WTC11 (cell line): ENCODE results near the gene GPX4.

ENCODE experiments used
- MXD4 ChIP-seq: fragments of 250-450 bp; sonication (Bioruptor Pico); IDR thresholded peaks from 2 replicates; pipeline ENCODE4 v1.8.0; 2021; ENCODE audit warnings: mild to moderate bottlenecking, moderate library complexity, borderline replicate concordance
- PRRX2 ChIP-seq: fragments of 250-450 bp; sonication (Bioruptor Pico); IDR thresholded peaks from 2 replicates; pipeline ENCODE4 v1.8.0; 2021; ENCODE audit warnings: mild to moderate bottlenecking
- TEAD1 ChIP-seq: sonication (generic); formaldehyde crosslinking; IDR thresholded peaks from 2 replicates; pipeline ENCODE4 v1.8.0; 2022; ENCODE audit warnings: mild to moderate bottlenecking, missing genetic modification reagents
- ZBTB21 ChIP-seq: sonication (generic); formaldehyde crosslinking; IDR thresholded peaks from 2 replicates; pipeline ENCODE4 v1.8.1; 2023; ENCODE audit warnings: mild to moderate bottlenecking, missing genetic modification reagents, borderline replicate concordance
- TF ChIP-seq, protein P1 (sequence below): sonication (generic); formaldehyde crosslinking; IDR thresholded peaks from 2 replicates; pipeline ENCODE4 v1.8.0; 2022; ENCODE audit warnings: mild to moderate bottlenecking, missing genetic modification reagents
- TF ChIP-seq, protein P2 (sequence below): fragments of 200-600 bp; IDR thresholded peaks from 2 replicates; pipeline ENCODE4 v1.8.0; 2022; ENCODE audit warnings: antibody characterized with exemption
- TF ChIP-seq, protein P3 (sequence below): sonication (generic); formaldehyde crosslinking; IDR thresholded peaks from 2 replicates; pipeline ENCODE4 v1.8.1; 2022; ENCODE audit warnings: mild to moderate bottlenecking, missing genetic modification reagents, moderate library complexity, borderline replicate concordance
- TF ChIP-seq, protein P4 (sequence below): sonication (generic); formaldehyde crosslinking; IDR thresholded peaks from 2 replicates; pipeline ENCODE4 v1.8.1; 2022; ENCODE audit warnings: low read depth, mild to moderate bottlenecking, moderate library complexity, missing genetic modification reagents, borderline replicate concordance
- TF ChIP-seq, protein P5 (sequence below): sonication (generic); formaldehyde crosslinking; IDR thresholded peaks from 2 replicates; pipeline ENCODE4 v1.8.0; 2022; ENCODE audit warnings: mild to moderate bottlenecking, missing genetic modification reagents
- TF ChIP-seq, protein P6 (sequence below): fragments of 250-450 bp; sonication (Bioruptor Pico); IDR thresholded peaks from 2 replicates; pipeline ENCODE4 v1.9.0; 2021; ENCODE audit warnings: mild to moderate bottlenecking

DNA sequence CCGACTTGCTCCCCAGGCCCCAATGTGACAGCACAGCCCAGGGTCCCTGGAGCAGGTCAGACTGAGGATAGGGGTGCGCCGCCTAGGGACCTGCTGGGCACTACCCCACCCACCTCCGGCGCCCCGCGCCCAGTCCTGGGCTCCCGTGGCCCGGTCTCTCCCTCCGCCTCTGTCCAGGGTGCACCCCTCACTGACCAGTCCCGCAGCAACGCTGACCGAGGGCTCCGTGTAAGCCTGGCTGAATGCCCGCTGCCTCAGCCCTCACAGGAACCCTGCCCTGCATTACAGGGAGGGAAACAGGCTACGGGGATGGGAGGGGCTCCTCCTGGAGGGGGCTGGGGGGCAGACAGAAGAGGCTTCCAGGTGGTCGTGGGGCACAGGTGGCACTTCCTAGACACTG is 31.7 kb downstream of the GPX4 start:
- TF ChIP-seq PRRX2 (CRISPR knock-in tag) = no peak
- TF ChIP-seq, protein P1, sequence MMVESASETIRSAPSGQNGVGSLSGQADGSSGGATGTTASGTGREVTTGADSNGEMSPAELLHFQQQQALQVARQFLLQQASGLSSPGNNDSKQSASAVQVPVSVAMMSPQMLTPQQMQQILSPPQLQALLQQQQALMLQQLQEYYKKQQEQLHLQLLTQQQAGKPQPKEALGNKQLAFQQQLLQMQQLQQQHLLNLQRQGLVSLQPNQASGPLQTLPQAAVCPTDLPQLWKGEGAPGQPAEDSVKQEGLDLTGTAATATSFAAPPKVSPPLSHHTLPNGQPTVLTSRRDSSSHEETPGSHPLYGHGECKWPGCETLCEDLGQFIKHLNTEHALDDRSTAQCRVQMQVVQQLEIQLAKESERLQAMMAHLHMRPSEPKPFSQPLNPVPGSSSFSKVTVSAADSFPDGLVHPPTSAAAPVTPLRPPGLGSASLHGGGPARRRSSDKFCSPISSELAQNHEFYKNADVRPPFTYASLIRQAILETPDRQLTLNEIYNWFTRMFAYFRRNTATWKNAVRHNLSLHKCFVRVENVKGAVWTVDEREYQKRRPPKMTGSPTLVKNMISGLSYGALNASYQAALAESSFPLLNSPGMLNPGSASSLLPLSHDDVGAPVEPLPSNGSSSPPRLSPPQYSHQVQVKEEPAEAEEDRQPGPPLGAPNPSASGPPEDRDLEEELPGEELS (CRISPR knock-in tag) = no peak
- TF ChIP-seq, protein P2, sequence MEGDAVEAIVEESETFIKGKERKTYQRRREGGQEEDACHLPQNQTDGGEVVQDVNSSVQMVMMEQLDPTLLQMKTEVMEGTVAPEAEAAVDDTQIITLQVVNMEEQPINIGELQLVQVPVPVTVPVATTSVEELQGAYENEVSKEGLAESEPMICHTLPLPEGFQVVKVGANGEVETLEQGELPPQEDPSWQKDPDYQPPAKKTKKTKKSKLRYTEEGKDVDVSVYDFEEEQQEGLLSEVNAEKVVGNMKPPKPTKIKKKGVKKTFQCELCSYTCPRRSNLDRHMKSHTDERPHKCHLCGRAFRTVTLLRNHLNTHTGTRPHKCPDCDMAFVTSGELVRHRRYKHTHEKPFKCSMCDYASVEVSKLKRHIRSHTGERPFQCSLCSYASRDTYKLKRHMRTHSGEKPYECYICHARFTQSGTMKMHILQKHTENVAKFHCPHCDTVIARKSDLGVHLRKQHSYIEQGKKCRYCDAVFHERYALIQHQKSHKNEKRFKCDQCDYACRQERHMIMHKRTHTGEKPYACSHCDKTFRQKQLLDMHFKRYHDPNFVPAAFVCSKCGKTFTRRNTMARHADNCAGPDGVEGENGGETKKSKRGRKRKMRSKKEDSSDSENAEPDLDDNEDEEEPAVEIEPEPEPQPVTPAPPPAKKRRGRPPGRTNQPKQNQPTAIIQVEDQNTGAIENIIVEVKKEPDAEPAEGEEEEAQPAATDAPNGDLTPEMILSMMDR = no peak
- no peak for TF ChIP-seq MXD4 (CRISPR knock-in tag)
- TF ChIP-seq, protein P3, sequence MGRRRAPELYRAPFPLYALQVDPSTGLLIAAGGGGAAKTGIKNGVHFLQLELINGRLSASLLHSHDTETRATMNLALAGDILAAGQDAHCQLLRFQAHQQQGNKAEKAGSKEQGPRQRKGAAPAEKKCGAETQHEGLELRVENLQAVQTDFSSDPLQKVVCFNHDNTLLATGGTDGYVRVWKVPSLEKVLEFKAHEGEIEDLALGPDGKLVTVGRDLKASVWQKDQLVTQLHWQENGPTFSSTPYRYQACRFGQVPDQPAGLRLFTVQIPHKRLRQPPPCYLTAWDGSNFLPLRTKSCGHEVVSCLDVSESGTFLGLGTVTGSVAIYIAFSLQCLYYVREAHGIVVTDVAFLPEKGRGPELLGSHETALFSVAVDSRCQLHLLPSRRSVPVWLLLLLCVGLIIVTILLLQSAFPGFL = no peak
- TF ChIP-seq, protein P4, sequence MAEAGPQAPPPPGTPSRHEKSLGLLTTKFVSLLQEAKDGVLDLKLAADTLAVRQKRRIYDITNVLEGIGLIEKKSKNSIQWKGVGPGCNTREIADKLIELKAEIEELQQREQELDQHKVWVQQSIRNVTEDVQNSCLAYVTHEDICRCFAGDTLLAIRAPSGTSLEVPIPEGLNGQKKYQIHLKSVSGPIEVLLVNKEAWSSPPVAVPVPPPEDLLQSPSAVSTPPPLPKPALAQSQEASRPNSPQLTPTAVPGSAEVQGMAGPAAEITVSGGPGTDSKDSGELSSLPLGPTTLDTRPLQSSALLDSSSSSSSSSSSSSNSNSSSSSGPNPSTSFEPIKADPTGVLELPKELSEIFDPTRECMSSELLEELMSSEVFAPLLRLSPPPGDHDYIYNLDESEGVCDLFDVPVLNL (CRISPR knock-in tag) = no peak
- TF ChIP-seq, protein P5, sequence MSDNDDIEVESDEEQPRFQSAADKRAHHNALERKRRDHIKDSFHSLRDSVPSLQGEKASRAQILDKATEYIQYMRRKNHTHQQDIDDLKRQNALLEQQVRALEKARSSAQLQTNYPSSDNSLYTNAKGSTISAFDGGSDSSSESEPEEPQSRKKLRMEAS = no peak
- no peak for TF ChIP-seq TEAD1 (CRISPR knock-in tag)
- TF ChIP-seq, protein P6, sequence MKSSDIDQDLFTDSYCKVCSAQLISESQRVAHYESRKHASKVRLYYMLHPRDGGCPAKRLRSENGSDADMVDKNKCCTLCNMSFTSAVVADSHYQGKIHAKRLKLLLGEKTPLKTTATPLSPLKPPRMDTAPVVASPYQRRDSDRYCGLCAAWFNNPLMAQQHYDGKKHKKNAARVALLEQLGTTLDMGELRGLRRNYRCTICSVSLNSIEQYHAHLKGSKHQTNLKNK (CRISPR knock-in tag) = no peak
- TF ChIP-seq ZBTB21 (CRISPR knock-in tag) = no peak
